ENCODE measurements around the gene GALNTL6. TPM values are rescaled to one million over a fixed set of nuclear protein-coding genes. Genes with fewer than 3 reads are reported as not detected.
A peak's percentile ranks its signal among the peaks of the same experiment; 100 is the strongest.
"Not testable (repeated sequence)": the region's sequence is repeated elsewhere in the genome, so short reads cannot be mapped to it uniquely, and the experiment has no call there.

The GALNTL6 gene
- total and polyA plus RNA-seq, 8 donors: 0.13 to 0.41 (median 0.21) TPM; not detected in 4

DNA sequence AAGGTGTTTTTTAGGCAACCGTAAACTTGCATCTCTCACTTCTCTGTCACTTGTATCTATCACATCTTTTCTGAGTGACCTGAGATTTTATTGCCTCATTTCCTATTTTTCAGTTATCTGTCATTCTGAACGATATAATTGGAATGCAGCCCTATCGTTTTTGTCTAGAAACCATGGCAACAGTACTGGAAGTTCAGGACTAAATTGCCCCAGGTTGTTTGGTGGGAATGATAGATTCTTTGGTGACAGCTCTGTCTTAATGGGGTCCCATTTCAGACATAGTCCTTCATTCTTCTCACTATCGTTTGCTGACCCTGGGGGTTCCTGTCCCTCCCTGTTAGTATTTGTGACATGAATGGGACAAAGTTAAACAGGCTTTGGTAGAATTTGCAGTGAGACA, 1087.7 kb downstream of the GALNTL6 start:
- Histone ChIP-seq H3K27ac (no peak overlapping the region), H3K36me3 (no peaks in the 10 kb centered on the region), H3K4me3 (no peak overlapping the region), H3K27me3 (no peaks in the 10 kb centered on the region), H3K9me3 (no peaks in the 10 kb centered on the region), H3K4me1 (no peaks in the 10 kb centered on the region)
- ATAC-seq (no peak), FAIRE-seq (no peak), DNase-seq (no peak)
- intact Hi-C loops (cut with DNase I): no loop called here
- 33 to 38% methylated on average over 4 of the region's 4 CpGs for WGBS, 2 donors
- no peak for TF ChIP-seq CTCF (IDR thresholded peaks at IDR 0.05)

- H3K36me3 ChIP-seq; H3K4me1 ChIP-seq; FAIRE-seq; H3K4me3 ChIP-seq; H3K27ac ChIP-seq; DNase-seq; intact Hi-C loops (cut with DNase I); ATAC-seq; H3K9me3 ChIP-seq; H3K27me3 ChIP-seq: not testable (repeated sequence)
- 91 to 93% methylated on average over 8 of the region's 8 CpGs for WGBS, 2 donors
Observed at GRCh38 chr4:172912468-172912867, 1099.3 kb downstream of the GALNTL6 start.

DNA sequence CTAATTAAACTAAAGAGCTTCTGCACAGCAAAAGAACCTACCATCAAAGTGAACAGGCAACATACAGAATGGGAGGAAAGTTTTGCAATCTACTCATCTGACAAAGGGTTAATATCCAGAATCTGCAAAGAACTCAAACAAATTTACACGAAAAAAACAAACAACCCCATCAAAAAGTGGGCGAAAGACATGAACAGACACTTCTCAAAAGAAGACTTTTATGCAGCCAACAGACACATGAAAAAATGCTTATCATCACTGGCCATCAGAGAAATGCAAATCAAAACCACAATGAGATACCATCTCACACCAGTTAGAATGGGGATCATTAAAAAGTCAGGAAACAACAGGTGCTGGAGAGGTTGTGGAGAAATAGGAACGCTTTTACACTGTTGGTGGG, 1104.2 kb downstream of the GALNTL6 start:
- ATAC-seq; DNase-seq; H3K9me3 ChIP-seq; H3K27ac ChIP-seq; H3K4me3 ChIP-seq; H3K36me3 ChIP-seq; H3K4me1 ChIP-seq; intact Hi-C loops (cut with DNase I); FAIRE-seq; H3K27me3 ChIP-seq: not testable (repeated sequence)
- 80 to 88% methylated on average over 3 of the region's 3 CpGs for WGBS, 2 donors

GRCh38 chr4:172919269-172919668, 1106.1 kb downstream of the GALNTL6 start:
- H3K27me3 ChIP-seq: no peaks in the 10 kb centered on the region
- intact Hi-C loops (cut with DNase I): no loop called here
- no peaks in the 10 kb centered on the region for H3K4me1 ChIP-seq
- no peak for FAIRE-seq
- no peaks in the 10 kb centered on the region for H3K9me3 ChIP-seq
- DNase-seq: no peak
- H3K27ac ChIP-seq: no peak overlapping the region
- H3K36me3 ChIP-seq: no peaks in the 10 kb centered on the region
- no peak for TF ChIP-seq CTCF (IDR thresholded peaks at IDR 0.05)
- WGBS, 2 donors: 92 to 94% methylated on average over 5 of the region's 5 CpGs
- no peak for ATAC-seq
- no peak overlapping the region for H3K4me3 ChIP-seq

DNA sequence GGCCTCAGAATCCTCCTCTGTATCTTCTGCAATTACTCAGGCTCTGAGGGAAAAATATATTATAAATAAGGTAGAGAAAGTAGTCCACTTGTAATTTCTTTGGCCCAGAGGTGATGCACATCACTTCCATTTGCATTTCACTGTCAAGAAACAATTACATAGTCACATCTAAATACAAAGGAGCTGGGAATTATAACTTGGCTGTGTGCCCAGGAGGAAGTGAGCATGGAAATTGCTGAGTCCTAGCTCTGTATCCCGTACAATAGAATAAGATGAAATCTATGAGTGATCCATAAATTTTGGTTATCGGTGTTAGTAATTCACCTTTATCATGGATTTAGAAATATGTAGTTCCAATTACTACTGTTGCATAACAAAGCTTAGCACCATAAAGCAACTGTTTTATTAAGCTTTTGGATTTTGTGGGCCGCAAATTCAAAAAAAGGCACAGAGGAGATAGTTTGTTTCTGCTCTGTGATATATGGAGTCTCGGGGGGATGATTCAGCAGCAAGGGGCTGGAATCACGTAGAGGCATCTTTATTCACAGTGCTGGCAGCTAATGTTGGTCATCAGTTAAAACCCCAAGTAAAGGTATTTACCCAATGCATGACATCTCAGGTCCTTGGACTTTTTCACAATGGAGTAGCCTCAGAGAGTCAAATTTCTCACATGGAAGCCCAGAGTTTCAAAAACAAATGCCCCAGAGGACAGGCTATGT, 1114.1 kb downstream of the GALNTL6 start:
- FAIRE-seq: no peak
- no peaks in the 10 kb centered on the region for H3K9me3 ChIP-seq
- H3K27ac ChIP-seq: no peak overlapping the region
- DNase-seq: no peak
- 80 to 83% methylated on average over 5 of the region's 5 CpGs for WGBS, 2 donors
- TF ChIP-seq CTCF (IDR thresholded peaks at IDR 0.05): no peak
- intact Hi-C loops (cut with DNase I): no loop called here
- H3K36me3 ChIP-seq: no peaks in the 10 kb centered on the region
- peak in 1 of 4 donors; percentile 26 for ATAC-seq
- H3K4me3 ChIP-seq: no peak overlapping the region
- no peaks in the 10 kb centered on the region for H3K27me3 ChIP-seq
- H3K4me1 ChIP-seq: peaks cover 0 to 8% (median 0%) of the 10 kb centered on the region in 3 donors

DNA sequence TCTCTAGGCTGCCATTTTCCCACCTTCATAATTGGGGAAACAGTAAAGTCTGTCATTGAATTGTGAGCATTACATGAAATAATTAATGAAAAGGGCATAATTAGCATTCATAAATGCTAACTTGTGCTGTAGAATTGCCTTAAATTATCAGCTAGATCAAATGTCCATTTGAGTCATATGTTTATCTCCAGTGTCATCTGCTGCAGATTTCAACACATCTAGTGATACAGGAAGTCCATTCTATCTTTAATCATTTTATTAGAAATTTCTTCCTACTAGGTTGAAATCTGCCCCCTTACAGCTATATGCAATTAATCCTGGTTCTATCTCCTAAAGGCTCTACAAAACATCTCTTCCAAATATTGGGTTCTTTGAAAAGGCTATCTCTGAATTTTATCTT, 1115.1 kb downstream of the GALNTL6 start:
- no peak for DNase-seq
- Histone ChIP-seq H3K4me1 (peaks cover 0 to 8% (median 0%) of the 10 kb centered on the region in 3 donors), H3K27ac (no peak overlapping the region), H3K36me3 (no peaks in the 10 kb centered on the region), H3K4me3 (no peak overlapping the region), H3K27me3 (no peaks in the 10 kb centered on the region), H3K9me3 (no peaks in the 10 kb centered on the region)
- no peak for ATAC-seq
- TF ChIP-seq CTCF (IDR thresholded peaks at IDR 0.05): no peak
- intact Hi-C loops (cut with DNase I): no loop called here
- FAIRE-seq: no peak

Measured in pancreas (tissue), 10 donors.